Measurements from ENCODE around the gene PRSS53.

Gene PRSS53

DNA sequence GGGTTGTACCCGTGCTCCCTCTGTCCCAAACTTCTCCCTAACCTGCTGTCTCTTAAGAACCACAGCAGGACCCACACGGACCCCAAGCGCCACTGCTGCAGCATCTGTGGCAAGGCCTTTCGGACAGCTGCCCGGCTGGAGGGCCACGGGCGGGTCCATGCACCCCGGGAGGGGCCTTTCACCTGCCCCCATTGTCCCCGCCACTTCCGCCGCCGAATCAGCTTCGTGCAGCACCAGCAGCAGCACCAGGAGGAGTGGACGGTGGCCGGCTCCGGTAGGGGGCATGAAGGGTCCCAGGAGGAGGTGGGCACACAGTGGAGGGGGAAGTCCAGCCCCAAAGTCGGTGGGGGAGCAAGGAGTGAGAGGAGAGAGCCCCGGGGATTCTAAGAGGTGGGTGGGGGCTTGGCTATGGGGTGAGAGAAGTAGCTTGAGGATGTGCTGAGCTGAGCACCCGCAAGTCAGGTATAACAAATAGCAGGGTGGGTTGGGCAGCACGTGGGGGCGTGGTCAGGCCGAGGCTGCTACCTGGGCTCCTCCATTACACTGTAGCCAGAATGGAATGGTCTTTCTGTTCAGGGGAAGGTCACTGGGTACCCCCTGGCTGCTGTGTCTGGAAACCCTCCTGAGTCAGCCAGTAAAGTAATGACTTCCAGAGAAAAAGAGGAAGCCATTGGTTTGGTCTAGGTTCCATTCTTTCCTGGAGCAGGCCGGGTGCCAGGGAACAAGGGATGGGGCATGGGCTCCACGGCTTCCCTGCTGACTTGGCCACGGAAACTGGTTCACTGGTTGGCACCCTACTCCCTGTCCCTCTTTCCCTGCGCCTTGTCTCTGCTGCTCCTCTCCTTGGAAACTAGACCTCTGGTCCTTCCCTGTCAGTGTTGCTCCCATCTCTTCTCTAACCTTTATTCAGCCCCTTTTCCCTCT is 7.1 kb downstream of the PRSS53 start:
- CTCF ChIA-PET = interaction anchor here (0.9 kb wide), 1 partner anchor 128 kb away, joined by 3 read pairs; no protein-coding TSS in a partner anchor
- H3K27ac Mint-ChIP-seq = no peak overlapping the region

DNA sequence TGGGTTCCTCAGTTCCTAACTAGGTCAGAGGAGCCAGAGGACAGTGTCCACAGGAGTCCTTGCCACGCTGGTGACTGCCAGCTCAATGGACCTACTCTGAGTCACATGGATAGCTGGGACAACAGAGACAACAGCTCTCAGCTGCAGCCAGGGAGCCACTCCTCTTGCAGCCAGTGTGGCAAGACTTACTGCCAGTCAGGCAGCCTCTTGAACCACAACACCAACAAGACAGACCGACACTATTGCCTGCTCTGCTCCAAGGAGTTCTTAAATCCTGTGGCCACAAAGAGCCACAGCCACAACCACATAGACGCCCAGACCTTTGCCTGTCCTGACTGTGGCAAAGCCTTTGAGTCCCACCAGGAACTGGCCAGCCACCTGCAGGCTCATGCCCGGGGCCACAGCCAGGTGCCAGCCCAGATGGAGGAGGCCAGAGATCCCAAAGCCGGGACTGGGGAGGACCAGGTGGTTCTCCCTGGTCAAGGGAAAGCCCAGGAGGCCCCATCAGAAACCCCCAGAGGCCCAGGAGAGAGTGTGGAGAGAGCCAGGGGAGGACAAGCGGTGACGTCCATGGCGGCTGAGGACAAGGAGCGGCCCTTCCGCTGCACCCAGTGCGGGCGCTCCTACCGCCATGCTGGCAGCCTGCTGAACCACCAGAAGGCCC is 7.9 kb downstream of the PRSS53 start:
- H3K36me3 Mint-ChIP-seq = peaks cover 37% of the 10 kb centered on the region
- peak overlapping the region; percentile 5 for H3K27ac Mint-ChIP-seq
- no peak overlapping the region for H3K4me3 Mint-ChIP-seq
- H3K9me3 Mint-ChIP-seq = no peaks in the 10 kb centered on the region
- no peak for DNase-seq
- CTCF ChIA-PET = no interaction called here
- H3K27me3 Mint-ChIP-seq = no peaks in the 10 kb centered on the region
- peaks cover 15% of the 10 kb centered on the region for H3K4me1 Mint-ChIP-seq

More for the DNA sequence above, 7.1 kb downstream of the PRSS53 start:
- Mint-ChIP-seq H3K9me3 (no peaks in the 10 kb centered on the region), H3K36me3 (peaks cover 35% of the 10 kb centered on the region), H3K4me3 (no peak overlapping the region), H3K4me1 (peaks cover 11% of the 10 kb centered on the region), H3K27me3 (no peaks in the 10 kb centered on the region)
- DNase-seq = no peak

DNA sequence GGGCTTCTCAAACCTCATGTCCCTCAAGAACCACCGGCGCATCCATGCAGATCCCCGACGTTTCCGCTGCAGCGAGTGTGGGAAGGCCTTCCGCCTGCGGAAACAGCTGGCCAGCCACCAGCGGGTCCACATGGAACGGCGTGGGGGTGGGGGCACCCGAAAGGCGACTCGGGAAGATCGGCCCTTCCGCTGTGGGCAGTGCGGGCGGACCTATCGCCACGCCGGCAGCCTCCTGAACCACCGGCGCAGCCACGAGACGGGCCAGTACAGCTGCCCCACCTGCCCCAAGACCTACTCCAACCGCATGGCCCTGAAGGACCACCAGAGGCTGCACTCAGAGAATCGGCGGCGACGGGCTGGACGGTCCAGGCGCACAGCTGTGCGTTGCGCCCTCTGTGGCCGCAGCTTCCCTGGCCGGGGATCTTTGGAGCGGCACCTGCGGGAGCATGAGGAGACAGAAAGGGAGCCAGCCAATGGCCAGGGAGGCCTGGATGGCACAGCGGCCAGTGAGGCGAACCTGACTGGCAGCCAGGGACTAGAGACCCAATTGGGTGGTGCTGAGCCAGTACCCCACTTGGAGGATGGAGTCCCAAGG is 8.6 kb downstream of the PRSS53 start:
- H3K4me1 Mint-ChIP-seq = peaks cover 23% of the 10 kb centered on the region
- H3K36me3 Mint-ChIP-seq = peaks cover 37% of the 10 kb centered on the region
- no peak overlapping the region for H3K27ac Mint-ChIP-seq
- DNase-seq = no peak
- H3K27me3 Mint-ChIP-seq = no peaks in the 10 kb centered on the region
- no peak overlapping the region for H3K4me3 Mint-ChIP-seq
- CTCF ChIA-PET = no interaction called here
- H3K9me3 Mint-ChIP-seq = no peaks in the 10 kb centered on the region

DNA sequence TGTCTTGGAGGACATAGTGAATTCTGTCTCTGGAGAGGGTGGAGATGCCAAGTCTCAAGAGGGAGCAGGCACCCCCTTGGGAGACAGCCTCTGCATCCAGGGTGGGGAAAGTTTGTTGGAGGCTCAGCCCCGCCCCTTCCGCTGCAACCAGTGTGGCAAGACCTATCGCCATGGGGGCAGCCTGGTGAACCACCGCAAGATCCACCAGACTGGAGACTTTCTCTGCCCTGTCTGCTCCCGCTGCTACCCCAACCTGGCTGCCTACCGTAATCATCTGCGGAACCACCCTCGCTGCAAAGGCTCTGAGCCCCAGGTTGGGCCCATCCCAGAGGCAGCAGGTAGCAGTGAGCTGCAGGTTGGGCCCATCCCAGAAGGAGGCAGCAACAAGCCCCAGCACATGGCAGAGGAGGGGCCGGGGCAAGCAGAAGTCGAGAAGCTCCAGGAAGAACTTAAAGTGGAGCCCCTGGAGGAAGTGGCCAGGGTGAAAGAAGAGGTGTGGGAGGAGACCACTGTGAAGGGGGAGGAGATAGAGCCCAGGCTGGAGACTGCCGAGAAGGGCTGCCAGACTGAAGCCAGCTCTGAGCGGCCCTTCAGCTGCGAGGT is 9.3 kb downstream of the PRSS53 start:
- CTCF ChIA-PET = no interaction called here
- Mint-ChIP-seq H3K4me3 (no peak overlapping the region), H3K4me1 (peaks cover 30% of the 10 kb centered on the region), H3K27ac (no peak overlapping the region), H3K9me3 (no peaks in the 10 kb centered on the region), H3K27me3 (no peaks in the 10 kb centered on the region), H3K36me3 (peaks cover 43% of the 10 kb centered on the region)
- no peak for DNase-seq

DNA sequence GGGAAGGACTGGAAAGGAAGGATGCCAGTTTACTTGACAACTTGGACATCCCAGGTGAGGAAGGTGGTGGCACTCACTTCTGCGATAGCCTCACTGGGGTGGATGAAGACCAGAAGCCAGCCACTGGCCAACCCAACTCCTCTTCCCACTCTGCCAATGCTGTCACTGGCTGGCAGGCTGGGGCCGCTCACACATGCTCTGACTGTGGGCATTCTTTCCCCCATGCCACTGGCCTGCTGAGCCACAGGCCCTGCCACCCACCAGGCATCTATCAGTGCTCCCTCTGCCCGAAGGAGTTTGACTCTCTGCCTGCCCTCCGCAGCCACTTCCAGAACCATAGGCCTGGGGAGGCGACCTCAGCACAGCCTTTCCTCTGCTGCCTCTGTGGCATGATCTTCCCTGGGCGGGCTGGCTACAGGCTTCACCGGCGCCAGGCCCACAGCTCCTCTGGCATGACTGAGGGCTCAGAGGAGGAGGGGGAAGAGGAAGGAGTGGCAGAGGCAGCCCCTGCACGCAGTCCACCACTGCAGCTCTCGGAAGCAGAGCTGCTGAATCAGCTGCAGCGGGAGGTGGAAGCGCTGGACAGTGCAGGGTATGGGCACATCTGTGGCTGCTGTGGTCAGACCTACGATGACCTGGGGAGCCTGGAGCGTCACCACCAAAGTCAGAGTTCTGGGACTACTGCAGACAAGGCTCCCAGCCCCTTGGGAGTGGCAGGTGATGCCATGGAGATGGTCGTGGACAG is 10.0 kb downstream of the PRSS53 start:
- CTCF ChIA-PET = no interaction called here
- H3K9me3 Mint-ChIP-seq = no peaks in the 10 kb centered on the region

DNA sequence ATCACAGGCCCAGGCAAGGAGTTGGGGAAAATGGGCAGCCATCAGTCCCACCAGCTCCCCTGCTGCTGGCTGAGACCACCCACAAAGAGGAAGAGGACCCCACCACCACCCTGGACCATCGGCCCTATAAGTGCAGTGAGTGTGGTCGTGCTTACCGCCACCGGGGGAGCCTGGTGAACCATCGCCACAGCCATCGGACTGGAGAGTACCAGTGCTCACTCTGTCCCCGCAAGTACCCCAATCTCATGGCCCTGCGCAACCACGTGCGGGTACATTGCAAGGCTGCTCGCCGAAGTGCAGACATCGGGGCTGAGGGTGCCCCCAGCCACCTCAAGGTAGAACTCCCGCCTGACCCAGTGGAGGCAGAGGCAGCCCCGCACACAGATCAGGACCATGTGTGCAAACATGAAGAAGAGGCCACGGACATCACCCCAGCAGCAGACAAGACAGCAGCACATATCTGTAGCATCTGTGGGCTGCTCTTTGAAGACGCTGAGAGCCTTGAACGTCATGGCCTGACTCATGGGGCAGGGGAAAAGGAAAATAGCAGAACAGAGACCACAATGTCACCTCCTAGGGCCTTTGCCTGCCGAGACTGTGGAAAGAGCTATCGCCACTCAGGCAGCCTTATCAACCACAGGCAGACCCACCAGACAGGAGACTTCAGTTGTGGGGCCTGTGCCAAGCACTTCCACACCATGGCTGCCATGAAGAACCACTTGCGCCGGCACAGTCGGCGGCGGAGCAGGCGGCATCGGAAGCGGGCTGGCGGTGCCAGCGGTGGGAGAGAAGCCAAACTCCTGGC is 10.9 kb downstream of the PRSS53 start:
- CTCF ChIA-PET = no interaction called here
- no peak overlapping the region for H3K4me3 Mint-ChIP-seq

More for the DNA sequence above, 10.0 kb downstream of the PRSS53 start:
- H3K36me3 Mint-ChIP-seq = peaks cover 43% of the 10 kb centered on the region
- H3K27ac Mint-ChIP-seq = no peak overlapping the region
- H3K27me3 Mint-ChIP-seq = no peaks in the 10 kb centered on the region
- no peak for DNase-seq
- peaks cover 30% of the 10 kb centered on the region for H3K4me1 Mint-ChIP-seq
- H3K4me3 Mint-ChIP-seq = no peak overlapping the region

DNA sequence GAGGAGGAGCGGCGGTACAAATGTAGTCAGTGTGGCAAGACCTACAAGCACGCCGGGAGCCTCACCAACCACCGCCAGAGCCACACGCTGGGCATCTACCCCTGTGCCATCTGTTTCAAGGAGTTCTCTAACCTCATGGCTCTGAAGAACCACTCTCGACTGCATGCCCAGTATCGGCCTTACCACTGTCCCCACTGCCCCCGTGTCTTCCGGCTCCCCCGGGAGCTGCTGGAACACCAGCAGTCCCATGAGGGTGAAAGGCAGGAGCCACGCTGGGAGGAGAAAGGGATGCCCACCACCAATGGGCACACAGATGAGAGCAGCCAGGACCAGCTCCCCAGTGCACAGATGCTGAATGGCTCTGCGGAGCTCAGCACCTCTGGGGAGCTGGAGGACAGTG is 11.7 kb downstream of the PRSS53 start:
- H3K36me3 Mint-ChIP-seq = peaks cover 36% of the 10 kb centered on the region
- H3K4me1 Mint-ChIP-seq = peaks cover 36% of the 10 kb centered on the region
- H3K4me3 Mint-ChIP-seq = no peak overlapping the region
- H3K9me3 Mint-ChIP-seq = no peaks in the 10 kb centered on the region
- H3K27ac Mint-ChIP-seq = no peak overlapping the region
- no peaks in the 10 kb centered on the region for H3K27me3 Mint-ChIP-seq
- no peak for DNase-seq
- CTCF ChIA-PET = no interaction called here

More for the DNA sequence above, 10.9 kb downstream of the PRSS53 start:
- H3K27me3 Mint-ChIP-seq = no peaks in the 10 kb centered on the region
- no peak overlapping the region for H3K27ac Mint-ChIP-seq
- peaks cover 30% of the 10 kb centered on the region for H3K4me1 Mint-ChIP-seq
- no peak for DNase-seq
- no peaks in the 10 kb centered on the region for H3K9me3 Mint-ChIP-seq
- H3K36me3 Mint-ChIP-seq = peaks cover 40% of the 10 kb centered on the region

DNA sequence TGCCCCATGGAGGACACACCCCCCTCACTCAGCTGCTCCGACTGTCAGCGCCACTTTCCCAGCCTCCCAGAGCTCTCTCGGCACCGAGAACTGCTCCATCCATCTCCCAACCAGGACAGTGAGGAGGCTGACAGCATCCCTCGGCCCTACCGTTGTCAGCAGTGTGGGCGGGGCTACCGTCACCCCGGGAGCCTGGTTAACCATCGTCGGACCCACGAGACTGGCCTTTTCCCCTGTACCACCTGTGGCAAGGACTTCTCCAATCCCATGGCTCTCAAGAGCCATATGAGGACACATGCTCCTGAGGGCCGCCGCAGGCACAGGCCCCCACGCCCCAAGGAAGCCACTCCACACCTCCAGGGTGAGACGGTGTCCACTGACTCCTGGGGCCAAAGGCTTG is 12.4 kb downstream of the PRSS53 start:
- no peaks in the 10 kb centered on the region for H3K9me3 Mint-ChIP-seq

DNA sequence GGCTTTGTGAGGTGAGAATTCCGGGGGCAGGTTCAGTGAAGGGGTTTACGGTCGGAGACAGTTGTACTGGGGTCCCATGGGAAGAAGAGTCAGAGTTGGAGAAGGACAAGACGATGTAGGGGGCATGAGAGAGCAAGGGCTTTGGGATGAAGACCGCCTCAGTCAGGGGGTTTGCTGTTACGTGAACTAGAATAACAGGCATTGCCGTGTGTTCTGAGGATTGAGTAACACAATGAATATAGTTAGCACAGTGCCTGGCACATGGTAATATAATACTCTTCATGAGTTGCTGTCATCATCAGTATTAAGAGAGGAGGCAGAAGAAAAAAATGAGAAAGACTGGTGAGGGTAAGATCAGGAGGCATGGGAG is 13.9 kb downstream of the PRSS53 start:
- Mint-ChIP-seq H3K4me3 (peak overlapping the region; percentile 90), H3K4me1 (peaks cover 40% of the 10 kb centered on the region), H3K36me3 (peaks cover 32% of the 10 kb centered on the region), H3K27me3 (no peaks in the 10 kb centered on the region), H3K9me3 (no peaks in the 10 kb centered on the region), H3K27ac (peak overlapping the region; percentile 94)
- no peak for DNase-seq
- CTCF ChIA-PET = interaction anchor here (0.9 to 2.3 kb wide), 2 partner anchors 27 to 68 kb away, joined by 3 to 10 read pairs; no protein-coding TSS in a partner anchor

More for the DNA sequence above, 12.4 kb downstream of the PRSS53 start:
- no peak for DNase-seq
- CTCF ChIA-PET = no interaction called here
- Mint-ChIP-seq H3K36me3 (peaks cover 36% of the 10 kb centered on the region), H3K27me3 (no peaks in the 10 kb centered on the region), H3K27ac (peak overlapping the region; percentile 30), H3K4me3 (peak overlapping the region; percentile 90), H3K4me1 (peaks cover 43% of the 10 kb centered on the region)

DNA sequence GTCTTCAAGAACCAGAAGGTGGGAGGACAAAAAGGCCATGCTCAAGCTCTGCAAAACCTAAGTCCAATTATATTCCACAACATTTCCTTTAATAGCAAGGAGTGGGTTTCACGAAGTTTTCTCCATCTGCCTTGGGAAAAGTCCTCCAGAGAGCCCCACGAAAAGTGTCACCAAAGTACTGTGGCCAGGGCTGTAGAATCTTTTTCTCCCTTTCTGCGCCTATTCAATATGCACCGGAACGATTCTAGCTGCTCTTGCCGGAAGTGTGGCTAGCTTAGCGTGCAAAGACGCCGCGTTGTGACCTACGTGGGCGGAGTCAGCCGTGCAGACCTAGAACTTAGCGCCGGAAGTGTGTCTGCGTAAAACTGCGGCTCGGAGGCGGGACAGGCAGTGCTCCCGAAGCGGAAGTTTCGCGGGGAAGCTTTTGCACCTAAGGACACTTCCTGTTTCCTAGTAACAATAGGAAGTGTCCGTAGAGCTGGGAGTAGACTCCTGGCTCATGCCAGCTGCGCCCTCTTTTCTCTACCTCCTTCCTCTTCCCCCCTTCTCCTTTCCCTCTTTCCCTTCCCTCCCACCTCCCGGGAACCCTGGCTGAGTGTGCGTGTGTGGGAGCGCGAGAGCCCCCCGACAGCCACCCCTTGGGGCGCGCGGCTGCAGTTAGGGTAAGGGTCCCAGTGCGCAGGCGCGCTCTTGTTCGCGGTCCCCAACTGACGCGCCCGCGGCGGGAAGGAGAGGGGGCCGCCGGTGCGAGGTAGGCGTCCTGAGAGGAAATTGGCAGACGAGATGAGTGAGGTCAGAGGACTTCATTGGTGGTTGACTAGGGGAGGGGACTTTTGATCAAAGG is 14.6 kb downstream of the PRSS53 start, which contains the start of the genes ZNF646 and ZNF668:
ZNF646 (plus strand) TSS at position 453 of the 844 bp plus-strand sequence. CDS start 1,903 bp downstream, outside the sequence.
ZNF668 (minus strand) TSS at position 271 of the 844 bp plus-strand sequence. CDS start 9,781 bp downstream, outside the sequence.
- CTCF ChIA-PET = interaction anchor here (2.3 kb wide), 1 partner anchor 68 kb away, joined by 10 read pairs; no protein-coding TSS in a partner anchor
- peak within 1 kb of the TSS; percentile 95 for H3K27ac Mint-ChIP-seq
- peak; percentile 99 for DNase-seq
- no peaks in the 10 kb centered on the region for H3K9me3 Mint-ChIP-seq
- peak within 1 kb of the TSS; percentile 90 for H3K4me3 Mint-ChIP-seq
- peaks cover 40% of the 10 kb centered on the region for H3K4me1 Mint-ChIP-seq
- H3K36me3 Mint-ChIP-seq = peaks cover 28% of the 10 kb centered on the region
- H3K27me3 Mint-ChIP-seq = no peaks in the 10 kb centered on the region

DNA sequence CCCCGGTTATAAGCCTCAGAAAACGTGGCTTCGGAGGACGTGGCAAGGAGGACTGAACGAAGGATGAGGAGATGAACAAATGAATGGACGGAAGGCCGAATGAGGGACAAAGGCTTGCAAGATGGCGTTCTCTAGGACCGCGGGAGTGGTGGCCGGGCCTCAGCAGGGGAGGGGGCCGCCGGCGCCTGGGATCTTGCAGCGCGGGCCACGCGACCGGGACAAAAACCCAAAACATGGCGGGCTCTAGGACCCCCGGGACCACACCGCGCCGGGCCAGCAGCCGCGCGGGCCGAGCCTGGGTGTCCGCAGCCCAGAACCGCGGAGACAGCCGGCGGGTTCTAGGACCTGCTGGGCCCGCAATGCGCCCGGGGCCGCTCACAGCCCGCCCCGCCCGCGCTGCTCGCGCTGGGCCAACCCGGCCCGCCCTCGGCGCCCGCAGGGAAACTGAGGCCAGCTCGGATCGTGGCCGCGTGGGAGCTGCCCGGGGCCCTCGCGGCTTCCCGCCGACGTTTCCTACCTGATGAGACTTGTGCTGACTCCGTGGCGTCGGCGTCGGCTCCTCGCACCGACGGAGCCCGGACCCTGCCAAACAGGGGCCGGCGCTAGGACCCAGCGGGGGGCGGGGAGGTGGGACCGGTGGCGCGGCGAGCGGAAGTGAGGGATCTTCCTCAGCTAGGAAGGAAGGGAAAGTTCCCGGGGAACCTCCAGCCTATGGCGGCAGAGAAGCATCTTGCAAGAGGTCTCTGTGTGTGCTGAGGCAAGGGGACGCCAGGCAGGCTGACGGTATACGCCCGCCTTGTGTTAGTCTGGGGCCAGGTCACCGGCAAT is 15.4 kb downstream of the PRSS53 start:
- H3K4me3 Mint-ChIP-seq = peak overlapping the region; percentile 90
- H3K27ac Mint-ChIP-seq = peak overlapping the region; percentile 95
- peak; percentile 93 for DNase-seq
- H3K27me3 Mint-ChIP-seq = no peaks in the 10 kb centered on the region
- CTCF ChIA-PET = interaction anchor here (2.3 kb wide), 1 partner anchor 69 kb away, joined by 10 read pairs; no protein-coding TSS in a partner anchor
- H3K4me1 Mint-ChIP-seq = peaks cover 45% of the 10 kb centered on the region
- peaks cover 21% of the 10 kb centered on the region for H3K36me3 Mint-ChIP-seq
- H3K9me3 Mint-ChIP-seq = no peaks in the 10 kb centered on the region

Measured in activated naive CD4-positive, alpha-beta T cell treated with anti-CD3 and anti-CD28 coated beads, Interleukin-2, amount 10 ng/mL, durations not matched to agents 7 days and 5 days (primary cell).